Parathyroid adenoma (tissue), 2 donors: ENCODE data around the gene GLCE.

ENCODE experiments used
- H2AFZ ChIP-seq: fragments of 300-600 bp; sonication (generic); one replicate; pipeline ENCODE4 v1.7.0; 2017; ENCODE audit warnings: antibody characterized with exemption, mild to moderate bottlenecking
- H3K27ac ChIP-seq: fragments of 300-600 bp; sonication (generic); one replicate; pipeline ENCODE4 v1.7.0; 2017
- H3K27me3 ChIP-seq: fragments of 300-600 bp; sonication (generic); one replicate; pipeline ENCODE4 v1.7.0; 2017; ENCODE audit warnings: low read length; ENCODE audit not compliant: control insufficient read depth, insufficient read depth
- H3K36me3 ChIP-seq: fragments of 300-600 bp; sonication (generic); one replicate; pipeline ENCODE4 v1.7.0; 2017; ENCODE audit warnings: low read length; ENCODE audit not compliant: control insufficient read depth, insufficient read depth
- H3K4me1 ChIP-seq: fragments of 300-600 bp; sonication (generic); one replicate; pipeline ENCODE4 v1.7.0; 2017; ENCODE audit warnings: control low read depth
- H3K4me2 ChIP-seq: fragments of 300-600 bp; sonication (generic); one replicate; pipeline ENCODE4 v1.7.0; 2017; ENCODE audit warnings: low read length
- H3K4me3 ChIP-seq: fragments of 300-600 bp; sonication (generic); one replicate; pipeline ENCODE4 v1.7.0; 2017; ENCODE audit warnings: low read depth, low read length
- H3K79me2 ChIP-seq: fragments of 300-600 bp; sonication (generic); one replicate; pipeline ENCODE4 v1.7.0; 2017; ENCODE audit warnings: control low read depth
- H3K9ac ChIP-seq: fragments of 300-600 bp; sonication (generic); one replicate; pipeline ENCODE4 v1.7.0; 2017; ENCODE audit warnings: mild to moderate bottlenecking
- H3K9me3 ChIP-seq: fragments of 300-600 bp; sonication (generic); one replicate; pipeline ENCODE4 v1.7.0; 2017; ENCODE audit warnings: low read length; ENCODE audit not compliant: control insufficient read depth
- CTCF ChIP-seq: fragments of 300-600 bp; sonication (generic); IDR thresholded peaks from one replicate; pipeline ENCODE4 v1.7.0; 2017; ENCODE audit warnings: antibody characterized with exemption, mild to moderate bottlenecking
- donor health status: primary hyperparathyroidism.

The GLCE gene

DNA sequence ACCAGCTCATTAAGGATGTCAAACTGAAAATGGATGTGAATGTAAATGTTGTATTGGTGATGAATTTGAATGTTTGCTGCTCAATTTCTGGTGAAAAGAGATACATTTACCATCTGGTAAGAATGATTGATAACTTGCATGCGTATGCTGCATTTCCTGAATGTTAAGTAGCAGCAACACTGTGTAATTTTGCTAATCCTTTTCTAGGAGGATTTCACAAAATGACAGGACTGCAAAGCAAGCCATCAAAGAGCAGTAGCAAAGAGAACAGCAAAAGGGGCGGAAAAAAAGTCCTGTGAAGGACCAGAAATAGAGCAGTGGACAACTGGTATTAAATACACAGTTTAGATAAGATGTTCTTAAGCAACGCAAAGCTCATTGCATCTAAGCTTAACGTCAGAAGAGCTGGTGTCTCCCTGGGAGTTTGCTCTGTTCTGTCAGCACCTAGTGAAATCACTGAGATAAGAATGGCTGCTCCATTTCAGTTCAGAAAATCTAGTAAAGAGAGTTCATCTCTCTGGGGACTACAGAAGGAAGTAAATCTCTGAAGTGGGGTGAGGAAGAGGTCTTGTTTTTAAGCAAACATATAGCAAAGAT, 114.7 kb downstream of the GLCE start:
- Histone ChIP-seq H3K27me3 (no peaks in the 10 kb centered on the region), H3K79me2 (no peaks in the 10 kb centered on the region), H3K4me2 (no peak overlapping the region), H3K4me3 (no peak overlapping the region), H2AFZ (peak overlapping the region; percentile 64), H3K4me1 (peaks cover 8% of the 10 kb centered on the region), H3K36me3 (no peaks in the 10 kb centered on the region), H3K27ac (no peak overlapping the region), H3K9me3 (no peaks in the 10 kb centered on the region), H3K9ac (no peak overlapping the region)
- no peak for TF ChIP-seq CTCF

GRCh38 chr15:69275933-69276560, 115.6 kb downstream of the GLCE start:
- no peak overlapping the region for H3K27ac ChIP-seq

GRCh38 chr15:69277316-69277715, 116.9 kb downstream of the GLCE start:
- peaks cover 8% of the 10 kb centered on the region for H3K4me1 ChIP-seq
- no peaks in the 10 kb centered on the region for H3K79me2 ChIP-seq
- no peaks in the 10 kb centered on the region for H3K27me3 ChIP-seq
- no peak overlapping the region for H3K4me2 ChIP-seq
- no peak overlapping the region for H3K9ac ChIP-seq
- H3K4me3 ChIP-seq = no peak overlapping the region
- no peaks in the 10 kb centered on the region for H3K36me3 ChIP-seq
- no peak overlapping the region for H3K27ac ChIP-seq
- no peak for TF ChIP-seq CTCF
- no peaks in the 10 kb centered on the region for H3K9me3 ChIP-seq
- H2AFZ ChIP-seq = no peak overlapping the region

More at GRCh38 chr15:69275933-69276560, 115.6 kb downstream of the GLCE start:
- Histone ChIP-seq H3K4me3 (no peak overlapping the region), H3K27me3 (no peaks in the 10 kb centered on the region), H3K79me2 (no peaks in the 10 kb centered on the region), H2AFZ (peak overlapping the region; percentile 64), H3K9ac (no peak overlapping the region), H3K36me3 (no peaks in the 10 kb centered on the region), H3K4me2 (no peak overlapping the region), H3K9me3 (no peaks in the 10 kb centered on the region), H3K4me1 (peaks cover 8% of the 10 kb centered on the region)
- no peak for TF ChIP-seq CTCF

GRCh38 chr15:69279636-69280035, 119.2 kb downstream of the GLCE start:
- Histone ChIP-seq H3K79me2 (no peaks in the 10 kb centered on the region), H3K36me3 (no peaks in the 10 kb centered on the region), H3K4me3 (no peak overlapping the region), H3K27me3 (no peaks in the 10 kb centered on the region), H3K4me1 (peaks cover 8% of the 10 kb centered on the region), H3K9me3 (no peaks in the 10 kb centered on the region), H3K9ac (no peak overlapping the region), H3K4me2 (no peak overlapping the region), H3K27ac (no peak overlapping the region), H2AFZ (no peak overlapping the region)
- TF ChIP-seq CTCF = no peak

DNA sequence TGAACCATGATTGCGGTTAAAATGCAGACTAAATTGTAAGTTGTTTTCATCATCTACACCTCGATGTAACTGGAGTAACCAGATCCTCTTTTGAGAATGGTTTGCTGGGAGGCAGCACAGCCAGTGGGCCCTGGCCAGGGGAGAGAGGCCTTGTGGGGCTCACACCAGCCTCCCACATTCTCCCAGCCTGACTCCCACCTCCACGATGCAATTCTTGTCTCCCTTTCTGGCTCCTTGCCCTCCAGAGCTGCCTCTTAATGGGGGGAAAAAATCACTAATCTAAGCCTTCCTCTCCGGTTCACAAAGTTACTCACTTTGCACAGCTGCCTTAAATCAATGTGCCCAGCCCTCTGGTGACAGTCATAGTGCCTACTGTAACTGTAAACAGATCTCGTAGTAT, 120.3 kb downstream of the GLCE start:
- Histone ChIP-seq H3K9ac (no peak overlapping the region), H3K4me3 (no peak overlapping the region), H3K27ac (no peak overlapping the region), H3K36me3 (no peaks in the 10 kb centered on the region), H3K4me1 (peaks cover 2% of the 10 kb centered on the region), H3K9me3 (no peaks in the 10 kb centered on the region), H3K4me2 (no peak overlapping the region), H3K79me2 (no peaks in the 10 kb centered on the region), H2AFZ (peak overlapping the region; percentile 38), H3K27me3 (no peaks in the 10 kb centered on the region)
- no peak for TF ChIP-seq CTCF
